NB4 (cell line): Measurements from ENCODE around the gene USP11.

Experiments used
- DNase-seq: peaks from one replicate; pipeline ENCODE4 v3.0.0; 2010; ENCODE audit warnings: low read depth
- H3K4me3 ChIP-seq: one replicate; pipeline ENCODE4 v1.5.1; 2011; ENCODE audit warnings: mild to moderate bottlenecking, low read depth, low read length, moderate library complexity
- CTCF ChIP-seq: IDR thresholded peaks from one replicate; pipeline ENCODE4 v1.5.1; 2012; ENCODE audit warnings: low read depth, low read length
- MAX ChIP-seq: IDR thresholded peaks from 2 replicates; pipeline ENCODE4 v1.6.1; 2011; ENCODE audit warnings: low read depth, low read length
- MYC ChIP-seq: IDR thresholded peaks from 2 replicates; pipeline ENCODE4 v1.6.1; 2011; ENCODE audit warnings: low read depth, low read length
- POLR2A ChIP-seq: IDR thresholded peaks from 2 replicates; pipeline ENCODE4 v1.6.1; 2011; ENCODE audit warnings: mild to moderate bottlenecking; ENCODE audit not compliant: insufficient read length; ENCODE audit errors: extremely low read depth

Gene USP11

GRCh38 chrX:47296766-47297365 lies 64.1 kb downstream of the USP11 start:
- TF ChIP-seq CTCF (no peak), MAX (no peak), POLR2A (no peak), MYC (no peak)
- no peak overlapping the region for H3K4me3 ChIP-seq
- no peak for DNase-seq

GRCh38 chrX:47297874-47298273 lies 65.1 kb downstream of the USP11 start:
- H3K4me3 ChIP-seq, result no peak overlapping the region
- no peak for DNase-seq
- no peak for TF ChIP-seq MYC
- no peak for TF ChIP-seq MAX
- TF ChIP-seq CTCF, result no peak
- TF ChIP-seq POLR2A, result no peak
